GM19328 (cell line): Measurements from ENCODE around the gene BRINP1.

Source experiments
- ATAC-seq: cut with Tn5 transposase; IDR thresholded peaks from one replicate; pipeline ENCODE4 v1.9.1; 2021; ENCODE audit warnings: mild to moderate bottlenecking, moderate library complexity; ENCODE audit not compliant: unreplicated experiment

The BRINP1 gene, protein sequence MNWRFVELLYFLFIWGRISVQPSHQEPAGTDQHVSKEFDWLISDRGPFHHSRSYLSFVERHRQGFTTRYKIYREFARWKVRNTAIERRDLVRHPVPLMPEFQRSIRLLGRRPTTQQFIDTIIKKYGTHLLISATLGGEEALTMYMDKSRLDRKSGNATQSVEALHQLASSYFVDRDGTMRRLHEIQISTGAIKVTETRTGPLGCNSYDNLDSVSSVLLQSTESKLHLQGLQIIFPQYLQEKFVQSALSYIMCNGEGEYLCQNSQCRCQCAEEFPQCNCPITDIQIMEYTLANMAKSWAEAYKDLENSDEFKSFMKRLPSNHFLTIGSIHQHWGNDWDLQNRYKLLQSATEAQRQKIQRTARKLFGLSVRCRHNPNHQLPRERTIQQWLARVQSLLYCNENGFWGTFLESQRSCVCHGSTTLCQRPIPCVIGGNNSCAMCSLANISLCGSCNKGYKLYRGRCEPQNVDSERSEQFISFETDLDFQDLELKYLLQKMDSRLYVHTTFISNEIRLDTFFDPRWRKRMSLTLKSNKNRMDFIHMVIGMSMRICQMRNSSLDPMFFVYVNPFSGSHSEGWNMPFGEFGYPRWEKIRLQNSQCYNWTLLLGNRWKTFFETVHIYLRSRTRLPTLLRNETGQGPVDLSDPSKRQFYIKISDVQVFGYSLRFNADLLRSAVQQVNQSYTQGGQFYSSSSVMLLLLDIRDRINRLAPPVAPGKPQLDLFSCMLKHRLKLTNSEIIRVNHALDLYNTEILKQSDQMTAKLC

GRCh38 chr9:119368681-119369581 lies at the start of gene BRINP1:
TSS of gene BRINP1 (minus strand) at chr9:119369435. CDS start at chr9:119313355, 56,080 bp downstream.
- ATAC-seq = no peak

DNA sequence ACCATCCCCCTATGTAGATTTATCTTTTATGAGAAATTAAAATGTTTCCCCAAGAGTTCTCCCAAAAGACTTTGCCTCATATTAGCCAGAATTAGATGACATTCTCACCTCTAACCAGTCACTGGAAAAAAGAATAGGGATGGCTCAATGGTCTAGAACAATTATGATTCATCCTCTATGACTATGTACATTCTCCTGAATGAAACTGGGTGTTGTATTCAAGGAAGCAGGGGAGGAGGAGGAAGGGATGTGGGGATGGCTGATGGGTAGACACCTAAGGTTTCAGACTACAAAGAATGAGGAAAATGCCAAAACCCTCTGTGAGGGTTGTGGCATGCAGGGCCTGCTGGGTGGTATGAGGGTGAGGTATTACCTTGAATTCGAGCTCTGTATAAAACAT lies 49.5 kb upstream of the BRINP1 start:
- ATAC-seq = no peak

- ATAC-seq = no peak
These were observed 47.6 kb upstream of the BRINP1 start for GRCh38 chr9:119416793-119417192.

GRCh38 chr9:119412399-119412798 lies 43.2 kb upstream of the BRINP1 start:
- ATAC-seq = no peak

GRCh38 chr9:119409552-119409951 lies 40.3 kb upstream of the BRINP1 start:
- no peak for ATAC-seq

DNA sequence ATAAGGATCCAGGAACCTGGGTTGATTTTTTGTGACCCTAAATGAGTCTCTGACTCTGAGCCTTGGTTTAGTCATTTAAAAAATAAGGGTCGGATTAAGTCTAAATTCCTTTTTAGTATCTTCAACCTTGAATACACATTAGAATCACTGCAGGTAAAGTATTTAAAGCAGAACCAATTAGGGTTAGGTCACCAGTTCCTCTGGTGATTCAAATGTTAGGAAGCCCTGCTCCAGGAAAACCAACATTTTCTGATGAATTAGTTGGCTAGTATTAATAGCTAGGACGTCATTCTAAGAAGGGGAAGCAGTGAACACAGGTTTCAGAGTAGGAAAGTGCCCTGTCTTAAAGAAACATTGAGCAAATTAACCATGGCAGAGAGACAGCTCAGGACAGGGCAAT lies 31.4 kb upstream of the BRINP1 start:
- no peak for ATAC-seq

GRCh38 chr9:119398350-119398749 lies 29.1 kb upstream of the BRINP1 start:
- ATAC-seq = no peak

- ATAC-seq = no peak
These were observed 22.6 kb upstream of the BRINP1 start for GRCh38 chr9:119391878-119392277.

- no peak for ATAC-seq
These were observed 6.7 kb upstream of the BRINP1 start for GRCh38 chr9:119375892-119376291.

DNA sequence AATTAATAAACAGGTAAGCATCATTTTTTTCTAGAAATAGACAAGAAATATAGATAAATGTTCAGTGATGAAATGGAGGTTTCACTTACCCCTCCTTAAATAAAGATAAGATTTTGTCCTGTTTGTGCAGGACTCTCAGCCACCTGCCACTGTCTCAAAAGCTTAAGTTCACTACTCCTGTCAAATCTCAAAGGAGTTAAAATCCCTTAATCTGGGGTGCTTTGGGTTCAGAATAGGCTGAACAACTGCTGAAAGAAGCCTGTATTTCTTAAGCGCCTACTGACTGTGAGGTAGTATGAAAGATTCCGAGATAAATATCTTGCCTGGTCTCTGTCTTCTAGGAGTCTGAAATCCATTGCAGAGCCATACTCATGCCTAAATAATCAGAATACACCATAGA lies 3.7 kb upstream of the BRINP1 start:
- no peak for ATAC-seq

DNA sequence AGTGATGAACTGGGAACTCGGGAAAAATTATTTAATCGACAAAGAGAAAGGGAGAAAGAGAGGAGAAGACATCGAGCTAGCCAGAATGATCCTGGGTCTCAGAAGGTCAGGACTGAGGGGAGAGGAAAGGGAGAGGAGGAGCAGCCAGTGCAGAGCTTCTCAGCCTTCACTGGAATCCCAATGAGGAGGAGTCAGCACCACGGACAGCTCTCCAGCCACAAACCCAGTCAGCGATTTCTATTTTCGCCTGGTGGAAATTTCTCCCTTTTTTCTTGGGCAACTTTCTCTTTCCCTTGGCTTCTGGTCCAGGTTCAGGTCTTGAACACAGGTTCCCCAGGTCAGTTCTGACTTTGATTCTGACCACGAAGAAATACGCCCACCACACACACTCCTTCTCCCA lies 1.6 kb upstream of the BRINP1 start:
- ATAC-seq = no peak

DNA sequence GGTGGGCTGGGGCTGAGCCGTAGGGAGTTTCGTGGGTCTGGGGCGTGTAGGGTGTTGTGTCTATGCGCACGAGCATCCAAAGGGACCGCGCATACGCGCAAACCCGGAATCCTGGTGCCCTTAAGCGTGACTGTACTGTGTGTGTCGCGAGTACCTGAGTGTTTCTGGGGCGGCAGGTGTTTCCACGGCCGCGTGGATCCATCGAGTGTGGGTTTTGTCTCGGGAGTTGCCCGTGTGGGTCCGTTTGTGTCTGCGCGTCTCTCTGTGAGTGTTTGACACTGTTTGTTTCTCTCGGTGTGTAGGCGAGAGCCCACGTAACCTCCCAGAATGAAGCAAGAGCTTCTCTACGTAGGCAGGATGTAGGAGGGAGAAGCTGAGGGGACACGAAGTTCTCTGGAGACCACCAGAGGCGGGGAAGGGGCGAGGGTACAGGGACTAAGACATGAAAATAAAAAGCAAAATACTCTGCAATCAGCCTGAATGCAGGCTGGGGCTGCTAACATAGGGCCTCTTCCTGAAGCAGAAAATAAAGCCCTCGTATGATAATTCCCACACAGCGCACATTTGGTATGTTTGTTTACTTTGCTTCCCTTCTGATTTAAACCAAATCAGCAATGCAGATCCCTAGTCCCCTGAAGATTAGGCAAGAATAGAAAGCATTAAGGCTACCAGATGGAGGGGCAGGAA lies 588 bp upstream of the BRINP1 start:
- no peak for ATAC-seq

- ATAC-seq = no peak
These were observed 1.1 kb downstream of the BRINP1 start for GRCh38 chr9:119368179-119368578.

GRCh38 chr9:119367683-119368075 lies 1.6 kb downstream of the BRINP1 start:
- ATAC-seq = no peak

DNA sequence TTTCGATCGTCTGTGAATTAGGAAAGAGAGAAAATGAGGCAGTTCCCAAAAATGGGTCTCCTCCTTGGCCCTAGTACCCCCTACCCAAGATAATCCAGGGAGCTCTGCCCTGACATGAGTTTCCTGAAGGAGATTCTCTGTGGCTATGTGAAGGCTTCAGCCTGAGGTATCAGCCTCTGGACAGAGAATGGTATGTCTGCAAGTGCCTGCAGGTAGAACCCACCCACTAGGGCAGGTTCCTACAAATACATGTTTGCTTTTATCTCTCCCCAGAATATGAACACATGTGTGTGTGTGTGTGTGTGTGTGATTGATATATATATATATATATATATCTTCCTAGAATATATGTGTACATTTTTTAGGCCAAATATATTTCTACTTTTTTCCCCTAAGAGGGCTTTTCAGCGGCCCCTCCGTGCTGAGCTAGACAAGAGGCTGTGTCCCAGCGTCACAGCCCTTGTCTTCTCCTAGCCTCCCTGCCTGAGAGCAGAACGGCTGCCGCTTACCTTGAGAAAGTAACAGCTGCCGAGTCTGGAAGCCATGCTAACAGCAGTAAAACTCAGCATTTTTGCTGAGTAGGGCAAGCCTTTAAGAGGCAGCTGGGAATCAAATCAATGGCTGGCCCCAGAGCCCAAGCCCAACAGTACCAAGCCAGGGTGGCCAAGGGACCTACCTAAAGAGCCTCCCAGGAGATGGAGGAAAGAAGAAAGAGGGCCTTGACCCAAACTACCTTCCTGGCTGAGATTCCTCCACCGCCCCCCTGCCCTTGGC lies 2.1 kb downstream of the BRINP1 start:
- no peak for ATAC-seq

GRCh38 chr9:119365291-119366027 lies 3.8 kb downstream of the BRINP1 start:
- ATAC-seq = no peak

- ATAC-seq = no peak
These were observed 9.0 kb downstream of the BRINP1 start for GRCh38 chr9:119360237-119360636.

DNA sequence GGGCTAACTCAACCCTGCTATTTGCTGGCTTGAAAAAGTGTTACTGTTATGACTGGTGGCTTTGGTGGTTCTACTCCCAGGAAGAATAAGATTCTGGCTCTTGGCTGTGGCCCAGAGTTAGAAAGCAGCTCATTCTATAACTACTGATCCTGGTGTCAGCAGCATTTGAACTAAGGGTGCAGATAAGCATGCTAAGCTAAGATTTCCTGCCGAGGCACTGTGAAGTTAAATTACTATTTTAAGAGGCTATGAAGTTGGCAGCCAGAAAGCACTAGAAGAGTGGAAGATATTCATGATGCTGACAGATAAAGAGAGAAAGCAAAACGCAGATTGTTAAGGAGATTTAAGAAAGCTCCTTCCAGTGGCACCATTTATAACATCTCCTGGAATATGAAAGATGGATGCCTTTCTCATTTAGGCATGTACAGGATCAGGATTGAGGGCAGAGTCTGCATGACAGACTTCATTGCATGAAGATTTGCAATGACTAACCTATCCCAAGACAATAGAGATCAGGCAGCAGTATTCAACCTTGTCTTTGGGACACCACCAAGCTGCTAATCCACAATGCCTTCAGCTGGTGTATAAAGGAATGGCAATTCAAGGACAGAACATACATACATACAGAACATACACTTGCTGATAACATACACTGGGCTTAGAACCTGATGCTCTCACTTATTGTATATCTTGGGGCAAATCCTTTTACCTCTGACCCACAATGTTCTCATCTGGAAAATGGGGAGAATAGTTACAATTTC lies 11.7 kb downstream of the BRINP1 start:
- no peak for ATAC-seq
